ENCODE data around the gene ACOT9. TPM values are rescaled to one million over a fixed set of nuclear protein-coding genes. Genes with fewer than 3 reads are reported as not detected.

Gene ACOT9
- total RNA-seq, 1 experiment from 2014 or later = 72.3 TPM

DNA sequence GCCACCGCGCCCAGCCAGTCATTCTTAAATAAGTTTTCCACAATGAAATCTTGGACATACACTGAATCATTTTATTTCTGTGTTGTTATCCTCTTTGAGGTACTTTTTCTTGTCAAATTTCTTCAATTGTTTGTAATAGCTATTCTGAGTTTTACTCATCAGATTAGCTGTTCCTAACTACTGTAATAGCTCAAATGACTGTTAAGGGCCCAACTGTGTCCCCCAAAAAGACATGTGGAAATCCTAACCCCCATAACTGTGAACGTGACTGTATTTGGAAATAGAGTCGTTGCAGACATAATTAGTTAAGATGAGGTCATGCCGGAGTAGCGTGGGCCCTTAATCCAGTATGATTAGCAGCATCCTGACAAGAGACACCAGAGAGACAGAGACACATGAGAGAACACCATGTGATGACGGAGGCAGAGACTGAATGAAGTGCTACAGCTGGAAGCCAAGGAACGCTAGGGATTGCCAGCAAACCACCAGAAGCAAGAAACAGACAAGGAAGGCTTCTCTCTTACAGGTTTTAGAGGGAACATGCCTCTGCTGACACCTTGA is 22.9 kb downstream of the ACOT9 start:
- no peak overlapping the region for H2BK5ac ChIP-seq (ENCODE audit: insufficient read length, low read length)
- H4K91ac ChIP-seq (ENCODE audit: insufficient read length, low read depth, low read length) = no peak overlapping the region
- no peaks in the 10 kb centered on the region for H4K20me1 ChIP-seq (ENCODE audit: control insufficient read depth, insufficient read depth, insufficient read length)
- no peaks in the 10 kb centered on the region for H3K27me3 Mint-ChIP-seq (ENCODE audit: low read depth)
- no peak overlapping the region for H2AK5ac ChIP-seq (ENCODE audit: insufficient read length, low read length)
- DNase-seq = no peak
- no peaks in the 10 kb centered on the region for H3K4me1 ChIP-seq (ENCODE audit: insufficient read depth, low read length)
- H2BK120ac ChIP-seq (ENCODE audit: low read depth, low read length, poor library complexity, severe bottlenecking) = no peak overlapping the region
- no peak overlapping the region for H2AFZ ChIP-seq (ENCODE audit: low read length)
- no peak overlapping the region for H3K18ac ChIP-seq (ENCODE audit: insufficient read length, low read depth, low read length)
- no peak overlapping the region for H3K4me3 Mint-ChIP-seq
- H3K79me1 ChIP-seq (ENCODE audit: insufficient read depth, low read depth, low read length, poor library complexity, severe bottlenecking) = no peaks in the 10 kb centered on the region
- H2BK20ac ChIP-seq (ENCODE audit: low read depth, low read length, poor library complexity, severe bottlenecking) = no peak overlapping the region
- H2BK12ac ChIP-seq (ENCODE audit: insufficient read length, low read depth, low read length) = no peak overlapping the region
- H3K9me3 ChIP-seq (ENCODE audit: control insufficient read depth, low read depth, low read length) = no peaks in the 10 kb centered on the region
- H3K79me2 ChIP-seq (ENCODE audit: insufficient read depth, low read length) = no peaks in the 10 kb centered on the region
- H3K27ac ChIP-seq (ENCODE audit: insufficient read length, low read depth, low read length) = no peak overlapping the region
- H4K5ac ChIP-seq (ENCODE audit: insufficient read length, low read depth, low read length) = no peak overlapping the region
- H4K8ac ChIP-seq (replicated peaks; ENCODE audit: insufficient read length, low read depth, low read length) = no peak overlapping the region
- no CpG with 5 or more reads among the region's 8 CpGs for WGBS (ENCODE audit: extremely low coverage, insufficient read length, low lambda C conversion rate)
- H3K27ac Mint-ChIP-seq = no peak overlapping the region; a peak in 1 of 7 replicates
- H3K4ac ChIP-seq (ENCODE audit: low read depth, low read length) = no peak overlapping the region
- no peaks in the 10 kb centered on the region; a peak in 1 of 5 replicates for H3K9me3 Mint-ChIP-seq
- no peak overlapping the region for H3K56ac ChIP-seq (ENCODE audit: insufficient read length, low read depth, low read length)
- H3T11ph ChIP-seq (ENCODE audit: low read length) = no peak overlapping the region
- H3K4me1 Mint-ChIP-seq = peaks cover 7 to 8% of the 10 kb centered on the region in 2 experiments
- no peak overlapping the region for H3K23ac ChIP-seq (ENCODE audit: insufficient read length, low read depth, low read length)
- no peak overlapping the region for H3K4me2 ChIP-seq (ENCODE audit: insufficient read depth, insufficient read length, low read length)
- H3K27me3 ChIP-seq (ENCODE audit: insufficient read depth, low read length) = no peaks in the 10 kb centered on the region
- TF ChIP-seq, protein P1, sequence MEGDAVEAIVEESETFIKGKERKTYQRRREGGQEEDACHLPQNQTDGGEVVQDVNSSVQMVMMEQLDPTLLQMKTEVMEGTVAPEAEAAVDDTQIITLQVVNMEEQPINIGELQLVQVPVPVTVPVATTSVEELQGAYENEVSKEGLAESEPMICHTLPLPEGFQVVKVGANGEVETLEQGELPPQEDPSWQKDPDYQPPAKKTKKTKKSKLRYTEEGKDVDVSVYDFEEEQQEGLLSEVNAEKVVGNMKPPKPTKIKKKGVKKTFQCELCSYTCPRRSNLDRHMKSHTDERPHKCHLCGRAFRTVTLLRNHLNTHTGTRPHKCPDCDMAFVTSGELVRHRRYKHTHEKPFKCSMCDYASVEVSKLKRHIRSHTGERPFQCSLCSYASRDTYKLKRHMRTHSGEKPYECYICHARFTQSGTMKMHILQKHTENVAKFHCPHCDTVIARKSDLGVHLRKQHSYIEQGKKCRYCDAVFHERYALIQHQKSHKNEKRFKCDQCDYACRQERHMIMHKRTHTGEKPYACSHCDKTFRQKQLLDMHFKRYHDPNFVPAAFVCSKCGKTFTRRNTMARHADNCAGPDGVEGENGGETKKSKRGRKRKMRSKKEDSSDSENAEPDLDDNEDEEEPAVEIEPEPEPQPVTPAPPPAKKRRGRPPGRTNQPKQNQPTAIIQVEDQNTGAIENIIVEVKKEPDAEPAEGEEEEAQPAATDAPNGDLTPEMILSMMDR (conservative IDR thresholded peaks at IDR 0.05) = no peak
- no peak overlapping the region for H2BK15ac ChIP-seq (ENCODE audit: low read depth, low read length)
- no peak overlapping the region for H3K9ac ChIP-seq (ENCODE audit: extremely low read depth, insufficient read length, low read length)
- H3K23me2 ChIP-seq (ENCODE audit: insufficient read length, low read depth, low read length, poor library complexity, severe bottlenecking) = no peaks in the 10 kb centered on the region
- peaks cover 6 to 56% (median 17%) of the 10 kb centered on the region in 3 experiments; a peak in 6 of 7 replicates for H3K36me3 Mint-ChIP-seq (ENCODE audit: insufficient read depth in 1 of 3, low read depth in 3 of 3)
- no peak overlapping the region for H3K14ac ChIP-seq (ENCODE audit: insufficient read depth, low read length)

Data from H9 (cell line).